BE2C (cell line): ENCODE data around the gene IDUA.

ENCODE experiments used
- DNase-seq: peaks from one replicate; pipeline ENCODE4 v3.0.0-alpha.2; 2020
- H3K27me3 ChIP-seq: fragments of 250-450 bp; sonication (Bioruptor Pico); 2 replicates; pipeline ENCODE4 v1.5.1; 2020; ENCODE audit warnings: mild to moderate bottlenecking
- H3K36me3 ChIP-seq: fragments of 250-450 bp; sonication (Bioruptor Pico); 2 replicates; pipeline ENCODE4 v1.5.1; 2020; ENCODE audit warnings: mild to moderate bottlenecking
- H3K4me1 ChIP-seq: fragments of 250-450 bp; sonication (Bioruptor Pico); 2 replicates; pipeline ENCODE4 v1.5.1; 2020
- H3K4me3 ChIP-seq: 2 replicates; pipeline ENCODE4 v1.5.1; 2011; ENCODE audit warnings: low read depth, low read length
- H3K9me3 ChIP-seq: fragments of 250-450 bp; sonication (Bioruptor Pico); 2 replicates; pipeline ENCODE4 v1.5.1; 2020
- CTCF ChIP-seq: IDR thresholded peaks from 2 replicates; pipeline ENCODE4 v1.5.1; 2012; ENCODE audit warnings: mild to moderate bottlenecking, low read depth, low read length

Gene IDUA

DNA sequence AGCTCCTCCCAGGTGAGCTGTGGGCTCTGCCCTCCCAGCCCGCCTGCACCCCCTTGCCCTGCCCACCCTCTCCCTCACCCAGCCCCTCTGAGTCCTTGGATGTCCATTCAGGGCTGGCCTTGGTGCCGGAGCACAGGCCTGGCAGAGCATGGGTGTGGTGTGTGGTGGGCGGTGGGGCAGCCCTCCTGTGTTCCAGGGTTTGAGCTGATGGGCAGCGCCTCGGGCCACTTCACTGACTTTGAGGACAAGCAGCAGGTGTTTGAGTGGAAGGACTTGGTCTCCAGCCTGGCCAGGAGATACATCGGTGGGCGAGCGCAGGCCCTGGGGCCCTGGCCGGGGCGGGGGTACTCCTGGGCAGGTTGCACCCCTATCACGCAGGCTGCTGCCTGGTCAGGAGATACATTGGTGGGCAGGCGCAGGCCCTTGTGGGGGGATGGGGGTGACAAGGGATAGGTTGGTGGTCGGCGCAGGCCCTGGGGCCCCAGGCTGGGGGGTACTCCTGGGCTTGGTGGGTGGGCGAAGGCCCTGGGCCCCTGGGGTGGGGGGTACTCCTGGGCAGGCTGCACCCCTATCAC is 13.9 kb downstream of the IDUA start:
- no peak for TF ChIP-seq CTCF
- Histone ChIP-seq H3K9me3 (no peaks in the 10 kb centered on the region), H3K4me3 (no peak overlapping the region), H3K27me3 (peaks cover 91% of the 10 kb centered on the region), H3K4me1 (no peaks in the 10 kb centered on the region), H3K36me3 (no peaks in the 10 kb centered on the region)
- DNase-seq, result no peak

DNA sequence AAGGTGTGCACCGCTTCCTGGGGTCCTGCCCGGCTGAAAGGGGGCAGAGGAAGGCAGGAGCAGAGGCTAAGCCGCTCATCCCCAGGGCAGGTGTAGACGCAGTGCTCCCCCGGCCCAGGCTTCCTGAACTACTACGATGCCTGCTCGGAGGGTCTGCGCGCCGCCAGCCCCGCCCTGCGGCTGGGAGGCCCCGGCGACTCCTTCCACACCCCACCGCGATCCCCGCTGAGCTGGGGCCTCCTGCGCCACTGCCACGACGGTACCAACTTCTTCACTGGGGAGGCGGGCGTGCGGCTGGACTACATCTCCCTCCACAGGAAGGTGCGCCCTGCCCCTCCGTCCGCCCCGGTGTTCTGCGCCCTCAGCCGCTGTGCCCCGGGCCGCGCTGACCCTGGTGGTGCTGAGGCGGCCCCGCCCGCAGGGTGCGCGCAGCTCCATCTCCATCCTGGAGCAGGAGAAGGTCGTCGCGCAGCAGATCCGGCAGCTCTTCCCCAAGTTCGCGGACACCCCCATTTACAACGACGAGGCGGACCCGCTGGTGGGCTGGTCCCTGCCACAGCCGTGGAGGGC is 14.8 kb downstream of the IDUA start:
- TF ChIP-seq CTCF, result no peak
- no peak for DNase-seq
- Histone ChIP-seq H3K4me1 (no peaks in the 10 kb centered on the region), H3K4me3 (no peak overlapping the region), H3K36me3 (no peaks in the 10 kb centered on the region), H3K9me3 (no peaks in the 10 kb centered on the region), H3K27me3 (peaks cover 87% of the 10 kb centered on the region)

- no peak for TF ChIP-seq CTCF
- Histone ChIP-seq H3K36me3 (no peaks in the 10 kb centered on the region), H3K27me3 (peaks cover 88% of the 10 kb centered on the region), H3K9me3 (no peaks in the 10 kb centered on the region), H3K4me1 (no peaks in the 10 kb centered on the region), H3K4me3 (no peak overlapping the region)
- no peak for DNase-seq
Observed at GRCh38 chr4:1002131-1002630, 15.3 kb downstream of the IDUA start.

- Histone ChIP-seq H3K36me3 (no peaks in the 10 kb centered on the region), H3K27me3 (peaks cover 84% of the 10 kb centered on the region), H3K9me3 (no peaks in the 10 kb centered on the region), H3K4me3 (no peak overlapping the region), H3K4me1 (no peaks in the 10 kb centered on the region)
- TF ChIP-seq CTCF, result no peak
- DNase-seq, result no peak
Observed at GRCh38 chr4:1002631-1003251, 15.9 kb downstream of the IDUA start.

GRCh38 chr4:1003271-1004070 is 16.6 kb downstream of the IDUA start:
- H3K4me1 ChIP-seq, result no peaks in the 10 kb centered on the region
- no peaks in the 10 kb centered on the region for H3K36me3 ChIP-seq
- H3K27me3 ChIP-seq, result peaks cover 84% of the 10 kb centered on the region
- H3K4me3 ChIP-seq, result no peak overlapping the region
- TF ChIP-seq CTCF, result no peak
- no peaks in the 10 kb centered on the region for H3K9me3 ChIP-seq
- DNase-seq, result no peak
